IMR-90 (cell line): ENCODE data around the gene TSPAN1. TPM values are rescaled to one million over a fixed set of nuclear protein-coding genes. Genes with fewer than 3 reads are reported as not detected.

Experiments
- ATAC-seq: fragments of 200-7000 bp; cut with Tn5 transposase; 2 replicates; pipeline ENCODE4 v1.9.1; 2020; ENCODE audit warnings: low read depth, mild to moderate bottlenecking, moderate library complexity
- BruUV-seq: library from RNA; stranded (reverse); fragments of 400-500 nt; replicated peaks from 2 replicates; lab custom pipeline; 2021; lab: Mats Ljungman, UMichigan
- CTCF ChIA-PET: fragments of 300-600 bp; formaldehyde crosslinking; extraction: SDS; loops from one replicate; lab custom pipeline; 2021; ENCODE audit warnings: antibody characterized with exemption; lab: Yijun Ruan, JAX
- POLR2A ChIA-PET: fragments of 300-600 bp; sonication (Branson Sonifier 250); formaldehyde crosslinking; loops from one replicate; lab custom pipeline; 2022; ENCODE audit warnings: antibody characterized with exemption; ENCODE audit not compliant: unreplicated experiment; lab: Charles Lee
- DNase-seq: peaks from one replicate; pipeline ENCODE4 v3.0.0; 2013
- H2AFZ ChIP-seq: replicated peaks from 2 replicates; pipeline ENCODE3; 2013; ENCODE audit warnings: low read length, mild to moderate bottlenecking; ENCODE audit not compliant: poor library complexity
- H2AK5ac ChIP-seq: 2 replicates; pipeline ENCODE4 v1.6.1; 2013; ENCODE audit warnings: low read depth, low read length, inconsistent platforms
- H2AK9ac ChIP-seq: replicated peaks from 2 replicates; pipeline ENCODE3; 2013; ENCODE audit warnings: mild to moderate bottlenecking, low read depth, low read length, moderate library complexity; ENCODE audit not compliant: poor library complexity
- H2BK120ac ChIP-seq: 2 replicates; pipeline ENCODE4 v1.6.1; 2013; ENCODE audit warnings: low read depth, low read length, inconsistent platforms
- H2BK15ac ChIP-seq: 3 replicates; pipeline ENCODE4 v1.6.1; 2013; ENCODE audit warnings: low read depth, low read length, inconsistent platforms
- H2BK20ac ChIP-seq: 2 replicates; pipeline ENCODE4 v1.6.1; 2013; ENCODE audit warnings: low read depth, mild to moderate bottlenecking, inconsistent platforms, low read length, moderate library complexity
- H2BK5ac ChIP-seq: 2 replicates; pipeline ENCODE4 v1.6.1; 2013; ENCODE audit warnings: mild to moderate bottlenecking, low read depth, low read length, inconsistent platforms; ENCODE audit not compliant: poor library complexity, severe bottlenecking
- H3K14ac ChIP-seq: replicated peaks from 2 replicates; pipeline ENCODE4 v1.6.1; 2013; ENCODE audit warnings: low read depth, low read length, inconsistent platforms
- H3K18ac ChIP-seq: 2 replicates; pipeline ENCODE4 v1.6.1; 2013; ENCODE audit warnings: low read depth, low read length, control low read depth
- H3K23ac ChIP-seq: 2 replicates; pipeline ENCODE4 v1.6.1; 2013; ENCODE audit warnings: low read depth, low read length, inconsistent platforms
- H3K27ac ChIP-seq: 2 replicates; pipeline ENCODE4 v1.5.1; 2013; ENCODE audit warnings: mild to moderate bottlenecking, control low read depth, low read length; ENCODE audit not compliant: insufficient read depth
- H3K27me3 ChIP-seq: 2 replicates; pipeline ENCODE4 v1.6.1; 2013; ENCODE audit warnings: low read length; ENCODE audit not compliant: control insufficient read depth, insufficient read depth
- H3K36me3 ChIP-seq: 2 replicates; pipeline ENCODE4 v1.6.1; 2013; ENCODE audit warnings: low read length, mixed read lengths; ENCODE audit not compliant: control insufficient read depth, insufficient read depth
- H3K4ac ChIP-seq: 2 replicates; pipeline ENCODE4 v1.6.1; 2013; ENCODE audit warnings: low read depth, low read length, inconsistent platforms
- H3K4me1 ChIP-seq: 2 replicates; pipeline ENCODE4 v1.6.1; 2013; ENCODE audit warnings: low read length, mixed read lengths; ENCODE audit not compliant: control insufficient read depth, insufficient read depth
- H3K4me2 ChIP-seq: 2 replicates; pipeline ENCODE4 v1.6.1; 2013; ENCODE audit warnings: low read depth, mild to moderate bottlenecking, control low read depth, low read length, moderate library complexity
- H3K4me3 ChIP-seq: 2 replicates; pipeline ENCODE4 v1.5.1; 2013; ENCODE audit warnings: low read depth, mild to moderate bottlenecking, control low read depth, low read length, moderate library complexity; ENCODE audit not compliant: insufficient read depth
- H3K56ac ChIP-seq: 2 replicates; pipeline ENCODE4 v1.6.1; 2013; ENCODE audit warnings: low read length, inconsistent platforms; ENCODE audit not compliant: insufficient read depth; ENCODE audit errors: extremely low read depth
- H3K79me1 ChIP-seq, 2 experiments: 2 replicates each; pipeline ENCODE4 v1.6.1; 2013; ENCODE audit warnings: low read length in 2 of 2, inconsistent platforms in 1 of 2, low read depth in 1 of 2
- H3K9ac ChIP-seq: 2 replicates; pipeline ENCODE4 v1.6.1; 2013; ENCODE audit warnings: low read depth, low read length, control low read depth
- H3K9me1 ChIP-seq: 2 replicates; pipeline ENCODE4 v1.6.1; 2013; ENCODE audit warnings: low read length, inconsistent platforms; ENCODE audit not compliant: insufficient read depth
- H3K9me3 ChIP-seq: 2 replicates; pipeline ENCODE4 v1.6.1; 2013; ENCODE audit warnings: low read length; ENCODE audit not compliant: control insufficient read depth, insufficient read depth
- H4K20me1 ChIP-seq: 2 replicates; pipeline ENCODE4 v1.6.1; 2013; ENCODE audit warnings: low read length, inconsistent platforms; ENCODE audit not compliant: insufficient read depth
- H4K5ac ChIP-seq: 2 replicates; pipeline ENCODE4 v1.6.1; 2013; ENCODE audit warnings: mild to moderate bottlenecking, low read depth, low read length, control low read depth
- H4K8ac ChIP-seq, 2 experiments: 2 replicates each; pipeline ENCODE4 v1.6.1; 2013; ENCODE audit warnings: low read depth in 2 of 2, low read length in 2 of 2, control low read depth in 1 of 2, inconsistent platforms in 1 of 2
- H4K91ac ChIP-seq: 2 replicates; pipeline ENCODE4 v1.6.1; 2013; ENCODE audit warnings: low read depth, low read length, inconsistent platforms; ENCODE audit not compliant: insufficient read depth
- CTCF ChIP-seq: conservative IDR thresholded peaks from 2 replicates; pipeline ENCODE4 v1.5.1; 2012; ENCODE audit warnings: mild to moderate bottlenecking, low read depth, low read length, improper control_type of control experiment
- MAFK ChIP-seq: IDR thresholded peaks from 2 replicates; pipeline ENCODE4 v1.6.1; 2012; ENCODE audit warnings: low read depth, low read length, improper control_type of control experiment
- MAZ ChIP-seq: IDR thresholded peaks from 2 replicates; pipeline ENCODE4 v1.6.1; 2012; ENCODE audit warnings: low read depth, mild to moderate bottlenecking, low read length, improper control_type of control experiment, moderate library complexity, borderline replicate concordance
- NFE2L2 ChIP-seq: fragments of 150-350 bp; IDR thresholded peaks from 2 replicates; pipeline ENCODE4 v1.6.1; 2016; ENCODE audit warnings: low read depth, mild to moderate bottlenecking, low read length
- RAD21 ChIP-seq: IDR thresholded peaks from 2 replicates; pipeline ENCODE4 v1.6.1; 2012; ENCODE audit warnings: low read length, improper control_type of control experiment
- RCOR1 ChIP-seq: IDR thresholded peaks from 2 replicates; pipeline ENCODE4 v1.6.1; 2012; ENCODE audit warnings: mild to moderate bottlenecking, low read length, improper control_type of control experiment; ENCODE audit not compliant: insufficient replicate concordance
- USF2 ChIP-seq: fragments of 150-350 bp; IDR thresholded peaks from 2 replicates; pipeline ENCODE4 v1.6.1; 2017; ENCODE audit warnings: mild to moderate bottlenecking, antibody characterized with exemption, low read length, low read depth
- WGBS, 2 experiments: methylation state at CpG; one replicate each; pipeline versions ENCODE4 v1.1.5 to v1.1.7; 2013; ENCODE audit warnings: missing lambda C conversion rate in 2 of 2; ENCODE audit not compliant: insufficient read length in 1 of 2; ENCODE audit errors: extremely low coverage in 2 of 2; 5-methylcytosine and 5-hydroxymethylcytosine counted together
- dilution Hi-C: fragments of 300-500 bp; cut with HindIII; formaldehyde crosslinking; loops from one replicate; pipeline ENCODE4 v1.14.3; 2018; ENCODE audit warnings: low sequenced_read_pairs; ENCODE audit not compliant: unreplicated experiment
- in situ Hi-C: fragments of 300-500 bp; cut with MboI; formaldehyde crosslinking; loops from 3 replicates; pipeline ENCODE4 v1.14.3; 2019; ENCODE audit warnings: low sequenced_read_pairs, inconsistent platforms, mixed read lengths
- intact Hi-C: fragments of 100-400 bp; cut with micrococcal nuclease; formaldehyde crosslinking; loops from 2 replicates; pipeline ENCODE4 v1.10.0; 2022
- polyA plus RNA-seq, 3 experiments: library from polyadenylated mRNA; depleted of rRNA; stranded (reverse); fragments of >200 nt; gene quantifications; 2 replicates each; pipeline ENCODE4 v1.2.3, GENCODE V29; 2012; ENCODE audit warnings: low replicate concordance in 1 of 3
- total RNA-seq: library from RNA; depleted of rRNA; stranded (reverse); fragments of >200 nt; gene quantifications from 2 replicates; pipeline ENCODE4 v1.2.3, GENCODE V29; 2012

The TSPAN1 gene
- total and polyA plus RNA-seq, 2 of the 4 experiments (the other 2 are of a cell fraction), result 0.18 to 0.82 TPM

GRCh38 chr1:46221749-46222148 lies 46.9 kb downstream of the TSPAN1 start:
- POLR2A ChIA-PET, result no interaction called here
- H4K20me1 ChIP-seq, result no peaks in the 10 kb centered on the region
- dilution Hi-C loops, result no loop called here

More at GRCh38 chr1:46221749-46222148, 46.9 kb downstream of the TSPAN1 start:
- intact Hi-C loops, result no loop called here
- Histone ChIP-seq H3K4me2 (no peak overlapping the region), H3K79me1 (no peaks in the 10 kb centered on the region; a peak in 1 of 4 replicates), H2AK9ac (no peak overlapping the region), H3K23ac (no peak overlapping the region), H3K9me3 (no peaks in the 10 kb centered on the region), H3K4me1 (peaks cover 2% of the 10 kb centered on the region; the same call in 1 of the 2 replicates), H2BK120ac (no peak overlapping the region), H3K9me1 (0 out of 2 replicates have a peak, but pooled peaks cover 6% of the 10 kb centered on the region), H3K4me3 (no peak overlapping the region), H2BK15ac (no peak overlapping the region), H4K5ac (no peak overlapping the region), H3K14ac (no peak overlapping the region), H2BK20ac (no peak overlapping the region), H3K27ac (no peak overlapping the region), H3K9ac (no peak overlapping the region), H4K91ac (no peak overlapping the region), H2AFZ (peak overlapping the region; percentile 4), H4K8ac (no peak overlapping the region), H2AK5ac (no peak overlapping the region), H3K36me3 (peaks cover 2% of the 10 kb centered on the region; the same call in 1 of the 2 replicates), H2BK5ac (no peak overlapping the region), H3K56ac (no peak overlapping the region), H3K4ac (no peak overlapping the region), H3K18ac (no peak overlapping the region), H3K27me3 (no peaks in the 10 kb centered on the region)
- no TSS peak for BruUV-seq
- ATAC-seq (no peak), DNase-seq (no peak)
- in situ Hi-C loops, result no loop called here
- TF ChIP-seq MAZ, result no peak
- no peak for TF ChIP-seq RCOR1
- TF ChIP-seq MAFK, result no peak
- TF ChIP-seq RAD21, result no peak
- no peak for TF ChIP-seq NFE2L2
- no peak for TF ChIP-seq USF2
- no peak for TF ChIP-seq CTCF
- CTCF ChIA-PET, result interaction anchor here (1.2 kb wide), 1 partner anchor 185 kb away, joined by 4 read pairs; no protein-coding TSS in a partner anchor
- WGBS, 2 experiments, result no CpG with 5 or more reads among the region's 4 CpGs
